ENCODE results near the gene RBM14.

DNA sequence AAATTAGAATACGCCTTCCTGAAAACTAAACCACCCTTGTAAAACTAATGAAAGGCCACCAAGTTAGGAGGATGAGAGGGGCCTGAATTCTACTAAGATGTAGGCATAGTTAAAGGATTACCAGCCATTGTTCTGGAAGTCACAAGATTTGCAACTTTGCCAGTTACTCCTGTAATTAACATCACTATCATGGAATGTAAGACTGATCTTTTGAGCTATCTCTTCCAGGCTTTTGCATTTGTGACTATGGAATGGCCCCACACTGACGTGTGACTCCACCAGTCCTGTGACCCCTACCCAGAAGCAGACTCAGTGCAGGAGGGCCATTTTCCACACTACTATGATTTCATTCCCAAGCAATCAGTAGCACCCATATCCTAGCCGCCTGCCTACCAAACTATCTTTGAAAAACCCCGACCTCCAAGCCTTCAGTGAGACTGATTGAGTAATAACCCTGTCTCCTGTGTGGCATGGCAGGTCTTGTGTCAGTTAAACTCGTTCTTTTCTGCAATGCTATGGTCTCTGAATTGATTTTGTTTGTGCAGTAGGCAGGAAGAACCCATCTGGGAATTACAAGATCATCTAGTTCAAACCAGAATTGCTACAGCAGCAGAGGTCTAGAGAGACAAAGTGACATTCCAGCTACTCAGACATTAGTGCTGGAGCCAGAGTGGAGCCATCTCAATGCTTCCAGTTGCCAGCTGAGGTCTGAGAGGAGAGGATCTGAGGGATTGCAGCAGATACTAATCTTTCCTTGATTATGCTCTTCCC is 46.2 kb upstream of the RBM14 start:
- TF ChIP-seq, protein P1, sequence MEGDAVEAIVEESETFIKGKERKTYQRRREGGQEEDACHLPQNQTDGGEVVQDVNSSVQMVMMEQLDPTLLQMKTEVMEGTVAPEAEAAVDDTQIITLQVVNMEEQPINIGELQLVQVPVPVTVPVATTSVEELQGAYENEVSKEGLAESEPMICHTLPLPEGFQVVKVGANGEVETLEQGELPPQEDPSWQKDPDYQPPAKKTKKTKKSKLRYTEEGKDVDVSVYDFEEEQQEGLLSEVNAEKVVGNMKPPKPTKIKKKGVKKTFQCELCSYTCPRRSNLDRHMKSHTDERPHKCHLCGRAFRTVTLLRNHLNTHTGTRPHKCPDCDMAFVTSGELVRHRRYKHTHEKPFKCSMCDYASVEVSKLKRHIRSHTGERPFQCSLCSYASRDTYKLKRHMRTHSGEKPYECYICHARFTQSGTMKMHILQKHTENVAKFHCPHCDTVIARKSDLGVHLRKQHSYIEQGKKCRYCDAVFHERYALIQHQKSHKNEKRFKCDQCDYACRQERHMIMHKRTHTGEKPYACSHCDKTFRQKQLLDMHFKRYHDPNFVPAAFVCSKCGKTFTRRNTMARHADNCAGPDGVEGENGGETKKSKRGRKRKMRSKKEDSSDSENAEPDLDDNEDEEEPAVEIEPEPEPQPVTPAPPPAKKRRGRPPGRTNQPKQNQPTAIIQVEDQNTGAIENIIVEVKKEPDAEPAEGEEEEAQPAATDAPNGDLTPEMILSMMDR (IDR thresholded peaks at IDR 0.05; ENCODE audit: low read depth, low read length): no peak
- TF ChIP-seq POLR2A (IDR thresholded peaks at IDR 0.05; ENCODE audit: extremely low read depth, insufficient read length): no peak

All from NB4 (cell line).